ENCODE measurements around the gene CDH1.
"Not testable (repeated sequence)": the region's sequence is repeated elsewhere in the genome, so short reads cannot be mapped to it uniquely, and the experiment has no call there.

CDH1 gene

GRCh38 chr16:68737046-68737729 is at the start of gene CDH1:
Gene CDH1, plus strand, starts transcription at chr16:68737292. Its CDS starts 124 bp downstream, at chr16:68737416.
- DNase-seq (ENCODE audit: extremely low read depth in 1 of 2, low read depth in 1 of 2): peak in 1 of 2 donors; percentile 25

GRCh38 chr16:68689921-68690320 is 47.2 kb upstream of the CDH1 start:
- DNase-seq (ENCODE audit: extremely low read depth in 1 of 2, low read depth in 1 of 2): no peak

GRCh38 chr16:68695575-68695974 is 41.5 kb upstream of the CDH1 start:
- no peak for DNase-seq (ENCODE audit: extremely low read depth in 1 of 2, low read depth in 1 of 2)

- DNase-seq (ENCODE audit: extremely low read depth in 1 of 2, low read depth in 1 of 2): no peak
Observed at GRCh38 chr16:68696514-68696913, 40.6 kb upstream of the CDH1 start.

- DNase-seq (ENCODE audit: extremely low read depth in 1 of 2, low read depth in 1 of 2): no peak
Observed at GRCh38 chr16:68698091-68698490, 39.0 kb upstream of the CDH1 start.

GRCh38 chr16:68700120-68700519 is 37.0 kb upstream of the CDH1 start:
- no peak for DNase-seq (ENCODE audit: extremely low read depth in 1 of 2, low read depth in 1 of 2)

- DNase-seq (ENCODE audit: extremely low read depth in 1 of 2, low read depth in 1 of 2): no peak
Observed at GRCh38 chr16:68700831-68701230, 36.3 kb upstream of the CDH1 start.

GRCh38 chr16:68704232-68704867 is 32.7 kb upstream of the CDH1 start:
- peak; percentile 16 to 38 for DNase-seq (ENCODE audit: extremely low read depth in 1 of 2, low read depth in 1 of 2)

- no peak for DNase-seq (ENCODE audit: extremely low read depth in 1 of 2, low read depth in 1 of 2)
Observed at GRCh38 chr16:68707340-68708152, 29.5 kb upstream of the CDH1 start.

- DNase-seq (ENCODE audit: extremely low read depth in 1 of 2, low read depth in 1 of 2): no peak
Observed at GRCh38 chr16:68710211-68710610, 26.9 kb upstream of the CDH1 start.

GRCh38 chr16:68711421-68712139 is 25.5 kb upstream of the CDH1 start:
- DNase-seq (ENCODE audit: extremely low read depth in 1 of 2, low read depth in 1 of 2): no peak

- DNase-seq (ENCODE audit: extremely low read depth in 1 of 2, low read depth in 1 of 2): no peak
Observed at GRCh38 chr16:68713361-68713760, 23.7 kb upstream of the CDH1 start.

GRCh38 chr16:68715471-68715870 is 21.6 kb upstream of the CDH1 start:
- no peak for DNase-seq (ENCODE audit: extremely low read depth in 1 of 2, low read depth in 1 of 2)

GRCh38 chr16:68716516-68716915 is 20.6 kb upstream of the CDH1 start:
- not testable (repeated sequence) for DNase-seq (ENCODE audit: extremely low read depth in 1 of 2, low read depth in 1 of 2)

- no peak for DNase-seq (ENCODE audit: extremely low read depth in 1 of 2, low read depth in 1 of 2)
Observed at GRCh38 chr16:68717684-68718083, 19.4 kb upstream of the CDH1 start.

GRCh38 chr16:68718590-68718989 is 18.5 kb upstream of the CDH1 start:
- DNase-seq (ENCODE audit: extremely low read depth in 1 of 2, low read depth in 1 of 2): no peak

GRCh38 chr16:68719993-68720489 is 17.1 kb upstream of the CDH1 start:
- no peak for DNase-seq (ENCODE audit: extremely low read depth in 1 of 2, low read depth in 1 of 2)

GRCh38 chr16:68722119-68723024 is 14.7 kb upstream of the CDH1 start:
- DNase-seq (ENCODE audit: extremely low read depth in 1 of 2, low read depth in 1 of 2): no peak

GRCh38 chr16:68724797-68725196 is 12.3 kb upstream of the CDH1 start:
- no peak for DNase-seq (ENCODE audit: extremely low read depth in 1 of 2, low read depth in 1 of 2)

- no peak for DNase-seq (ENCODE audit: extremely low read depth in 1 of 2, low read depth in 1 of 2)
Observed at GRCh38 chr16:68728523-68728922, 8.6 kb upstream of the CDH1 start.

Data from activated CD8-positive, alpha-beta memory T cell treated with anti-CD3 and anti-CD28 coated beads for 1 hour (primary cell).